SK-N-SH (cell line): ENCODE data around the gene SLC22A17. TPM values are rescaled to one million over a fixed set of nuclear protein-coding genes. Genes with fewer than 3 reads are reported as not detected.

ENCODE experiments used
- CTCF ChIA-PET: fragments of 300-600, 350-600 bp; formaldehyde crosslinking; extraction: SDS; loops from one replicate; lab custom pipeline; 2021; lab: Yijun Ruan, JAX
- POLR2A ChIA-PET: fragments of 350-600 bp; sonication (Branson Sonifier 250); formaldehyde crosslinking; extraction: SDS; loops from one replicate; lab custom pipeline; 2020; ENCODE audit warnings: antibody characterized with exemption, inconsistent platforms; lab: Yijun Ruan, JAX
- DNase-seq: peaks from one replicate; pipeline ENCODE4 v3.0.0; 2012
- H2AFZ ChIP-seq: fragments of 200-600 bp; sonication (generic); 2 replicates; pipeline ENCODE4 v1.8.1; 2016; ENCODE audit warnings: antibody characterized with exemption, mild to moderate bottlenecking, low read depth
- H3F3A ChIP-seq: fragments of 200-600 bp; sonication (generic); replicated peaks from 2 replicates; pipeline ENCODE3; 2016; ENCODE audit warnings: antibody characterized with exemption, mild to moderate bottlenecking; ENCODE audit not compliant: insufficient read depth
- H3K27ac ChIP-seq, 2 experiments: fragments of 200-500 bp in 1 of 2; fragments of 200-600 bp in 1 of 2; sonication (Bioruptor generic) in 1 of 2; sonication (generic), shearing (Covaris generic) in 1 of 2; 2 replicates each; pipeline versions ENCODE4 v1.5.1 to v1.6.1; 2014 to 2016; ENCODE audit warnings: low read depth in 2 of 2, inconsistent platforms in 1 of 2, low read length in 1 of 2, mild to moderate bottlenecking in 1 of 2, mixed read lengths in 1 of 2
- H3K27me3 ChIP-seq: fragments of 200-600 bp; sonication (generic), shearing (Covaris generic); 2 replicates; pipeline ENCODE4 v1.6.1; 2016; ENCODE audit warnings: mixed run types; ENCODE audit not compliant: insufficient read depth
- H3K36me3 ChIP-seq, 2 experiments: fragments of 200-500 bp in 1 of 2; fragments of 200-600 bp in 1 of 2; sonication (Bioruptor generic) in 1 of 2; sonication (generic) in 1 of 2; replicated peaks in 1 of 2; 2 replicates each; pipeline versions ENCODE3 to v1.5.1; 2014 to 2016; ENCODE audit warnings: low read length in 1 of 2, mild to moderate bottlenecking in 1 of 2; ENCODE audit not compliant: insufficient read depth in 2 of 2, control insufficient read depth in 1 of 2
- H3K4me1 ChIP-seq, 2 experiments: fragments of 200-500 bp in 1 of 2; fragments of 200-600 bp in 1 of 2; sonication (Bioruptor generic) in 1 of 2; sonication (generic), shearing (Covaris generic) in 1 of 2; 2 replicates each; pipeline versions ENCODE4 v1.5.1 to v1.6.1; 2014 to 2016; ENCODE audit warnings: low read depth in 1 of 2, low read length in 1 of 2, mixed run types in 1 of 2; ENCODE audit not compliant: insufficient read depth in 2 of 2, control insufficient read depth in 1 of 2
- H3K4me2 ChIP-seq: fragments of 200-600 bp; sonication (generic), shearing (Covaris generic); 2 replicates; pipeline ENCODE4 v1.6.1; 2017; ENCODE audit warnings: mixed run types
- H3K4me3 ChIP-seq, 2 experiments: fragments of 200-500 bp in 1 of 2; fragments of 200-600 bp in 1 of 2; sonication (Bioruptor generic) in 1 of 2; sonication (generic), shearing (Covaris generic) in 1 of 2; 2 replicates each; pipeline versions ENCODE4 v1.5.1 to v1.8.1; 2014 to 2016; ENCODE audit warnings: low read depth in 2 of 2, inconsistent platforms in 1 of 2, low read length in 1 of 2, mild to moderate bottlenecking in 1 of 2, mixed read lengths in 1 of 2, moderate library complexity in 1 of 2
- H3K79me2 ChIP-seq: fragments of 200-600 bp; sonication (generic); 2 replicates; pipeline ENCODE4 v1.8.1; 2017; ENCODE audit warnings: mild to moderate bottlenecking; ENCODE audit not compliant: insufficient read depth
- H3K9ac ChIP-seq: fragments of 200-600 bp; sonication (generic); 2 replicates; pipeline ENCODE4 v1.6.1; 2017; ENCODE audit warnings: mixed run types
- H3K9me2 ChIP-seq: fragments of 200-600 bp; sonication (generic); 2 replicates; pipeline ENCODE4 v1.6.1; 2017; ENCODE audit warnings: mixed run types
- H3K9me3 ChIP-seq: fragments of 200-600 bp; sonication (generic); 2 replicates; pipeline ENCODE4 v1.6.1; 2017; ENCODE audit warnings: mixed run types, mild to moderate bottlenecking, moderate library complexity
- H4K20me1 ChIP-seq: fragments of 200-600 bp; sonication (generic); 2 replicates; pipeline ENCODE4 v1.6.1; 2017; ENCODE audit warnings: mild to moderate bottlenecking, mixed run types; ENCODE audit not compliant: insufficient read depth
- CHD2 ChIP-seq: fragments of 150-350 bp; IDR thresholded peaks from 2 replicates; pipeline ENCODE4 v1.6.1; 2018; ENCODE audit warnings: low read length; ENCODE audit not compliant: partially characterized antibody
- ELF1 ChIP-seq: IDR thresholded peaks from 2 replicates; pipeline ENCODE4 v1.4.0; 2012
- EP300 ChIP-seq, 2 experiments: IDR thresholded peaks; 2 replicates each; pipeline versions ENCODE4 v1.4.0 to v1.6.1; 2012; ENCODE audit warnings: borderline replicate concordance in 1 of 2, low read depth in 1 of 2, low read length in 1 of 2
- FOSL2 ChIP-seq: IDR thresholded peaks from 2 replicates; pipeline ENCODE4 v1.4.0; 2012; ENCODE audit warnings: low read depth, mild to moderate bottlenecking, moderate library complexity, borderline replicate concordance
- GABPA ChIP-seq: IDR thresholded peaks from 2 replicates; pipeline ENCODE4 v1.4.0; 2012; ENCODE audit warnings: low read depth, mild to moderate bottlenecking
- MAX ChIP-seq: IDR thresholded peaks from 2 replicates; pipeline ENCODE4 v1.4.0; 2012; ENCODE audit warnings: low read depth
- MXI1 ChIP-seq: IDR thresholded peaks from 2 replicates; pipeline ENCODE4 v1.6.1; 2012; ENCODE audit warnings: mild to moderate bottlenecking, low read depth, low read length, improper control_type of control experiment
- NRF1 ChIP-seq: IDR thresholded peaks from 2 replicates; pipeline ENCODE4 v1.6.1; 2012; ENCODE audit warnings: low read depth, mild to moderate bottlenecking, low read length
- POLR2AphosphoS5 ChIP-seq: IDR thresholded peaks from 2 replicates; pipeline ENCODE4 v1.6.1; 2012; ENCODE audit warnings: low read depth, low read length
- RAD21 ChIP-seq: IDR thresholded peaks from 2 replicates; pipeline ENCODE4 v1.6.1; 2012; ENCODE audit warnings: mild to moderate bottlenecking, low read length
- RFX5 ChIP-seq: IDR thresholded peaks from 2 replicates; pipeline ENCODE4 v1.6.1; 2012; ENCODE audit warnings: mild to moderate bottlenecking, improper control_type of control experiment, low read length
- RXRA ChIP-seq: IDR thresholded peaks from 2 replicates; pipeline ENCODE4 v1.4.0; 2012; ENCODE audit warnings: low read depth, mild to moderate bottlenecking, borderline replicate concordance
- SIN3A ChIP-seq: IDR thresholded peaks from 2 replicates; pipeline ENCODE4 v1.6.1; 2012; ENCODE audit warnings: low read depth, mild to moderate bottlenecking, low read length, moderate library complexity, borderline replicate concordance
- SMC3 ChIP-seq: IDR thresholded peaks from 2 replicates; pipeline ENCODE4 v1.6.1; 2012; ENCODE audit warnings: low read depth, low read length, improper control_type of control experiment
- TAF1 ChIP-seq: IDR thresholded peaks from 2 replicates; pipeline ENCODE4 v1.6.1; 2012; ENCODE audit warnings: low read depth, mild to moderate bottlenecking, low read length, moderate library complexity, borderline replicate concordance
- USF1 ChIP-seq: IDR thresholded peaks from 2 replicates; pipeline ENCODE4 v1.4.0; 2012; ENCODE audit warnings: low read depth, borderline replicate concordance
- USF2 ChIP-seq: fragments of 150-350 bp; IDR thresholded peaks from 2 replicates; pipeline ENCODE4 v1.6.1; 2017; ENCODE audit warnings: antibody characterized with exemption, low read length, low read depth, borderline replicate concordance
- YY1 ChIP-seq: IDR thresholded peaks from 2 replicates; pipeline ENCODE4 v1.4.0; 2012; ENCODE audit warnings: low read depth, mild to moderate bottlenecking
- WGBS: methylation state at CpG from one replicate; pipeline ENCODE4 v1.1.6; 2017; ENCODE audit warnings: low lambda C conversion rate; 5-methylcytosine and 5-hydroxymethylcytosine counted together
- polyA plus RNA-seq, 3 experiments: library from polyadenylated mRNA; depleted of rRNA; stranded (reverse); fragments of >200 nt; gene quantifications; 2 replicates each; pipeline ENCODE4 v1.2.3, GENCODE V29; 2012

Gene SLC22A17
- polyA plus RNA-seq, 1 of the 3 experiments (the other 2 are of a cell fraction) = 27.2 TPM

- H3K27me3 ChIP-seq = no peaks in the 10 kb centered on the region
- H3F3A ChIP-seq = peaks cover 45% of the 10 kb centered on the region
- TF ChIP-seq TAF1 (peak; percentile 20; the same call in 1 of the 2 replicates), YY1 (0 out of 2 replicates have a peak, but pooled peaks have one; percentile 8), EP300 (IDR thresholded peaks at IDR 0.05; ENCODE audit: borderline replicate concordance in 1 of 2, low read depth in 1 of 2, low read length in 1 of 2) (no peak), MXI1 (peak; percentile 48), POLR2AphosphoS5 (peak; percentile 15; the same call in 1 of the 2 replicates), SIN3A (peak; percentile 39; the same call in 1 of the 2 replicates), USF2 (no peak)
- TF ChIP-seq, all 33 proteins: peak for 5
- H3K27ac ChIP-seq = peak overlapping the region; percentile 83 to 93
- H2AFZ ChIP-seq = no peak overlapping the region
- ChIA-PET CTCF (interaction anchor here (0.9 to 13.2 kb wide), 14 partner anchors 16 to 241 kb away, joined by 3 to 179 read pairs (median 6); partner anchors contain the start of genes BCL2L2, CMTM5, NGDN and PPP1R3E), POLR2A (interaction anchor here (0.6 to 3.5 kb wide), 14 partner anchors 15 to 793 kb away, joined by 3 to 34 read pairs (median 3); partner anchors contain the start of genes ACIN1, BCL2L2, C14orf119 and DCAF11)
- H3K9me3 ChIP-seq = no peaks in the 10 kb centered on the region
- no peaks in the 10 kb centered on the region for H4K20me1 ChIP-seq
- peak overlapping the region; percentile 94 for H3K4me2 ChIP-seq
- 2% methylated on average over 30 of the region's 64 CpGs for WGBS
- H3K36me3 ChIP-seq = peaks cover 42 to 55% of the 10 kb centered on the region in 2 experiments
- peak; percentile 74 for DNase-seq
- H3K9ac ChIP-seq = peak overlapping the region; percentile 97
- H3K9me2 ChIP-seq = no peaks in the 10 kb centered on the region
- H3K4me3 ChIP-seq = peak overlapping the region; percentile 84 to 92
- peaks cover 13 to 19% of the 10 kb centered on the region in 2 experiments; a peak in 3 of 4 replicates for H3K4me1 ChIP-seq
- peaks cover 59% of the 10 kb centered on the region for H3K79me2 ChIP-seq
Measured at GRCh38 chr14:23321572-23322547, 30.8 kb downstream of the SLC22A17 start.

DNA sequence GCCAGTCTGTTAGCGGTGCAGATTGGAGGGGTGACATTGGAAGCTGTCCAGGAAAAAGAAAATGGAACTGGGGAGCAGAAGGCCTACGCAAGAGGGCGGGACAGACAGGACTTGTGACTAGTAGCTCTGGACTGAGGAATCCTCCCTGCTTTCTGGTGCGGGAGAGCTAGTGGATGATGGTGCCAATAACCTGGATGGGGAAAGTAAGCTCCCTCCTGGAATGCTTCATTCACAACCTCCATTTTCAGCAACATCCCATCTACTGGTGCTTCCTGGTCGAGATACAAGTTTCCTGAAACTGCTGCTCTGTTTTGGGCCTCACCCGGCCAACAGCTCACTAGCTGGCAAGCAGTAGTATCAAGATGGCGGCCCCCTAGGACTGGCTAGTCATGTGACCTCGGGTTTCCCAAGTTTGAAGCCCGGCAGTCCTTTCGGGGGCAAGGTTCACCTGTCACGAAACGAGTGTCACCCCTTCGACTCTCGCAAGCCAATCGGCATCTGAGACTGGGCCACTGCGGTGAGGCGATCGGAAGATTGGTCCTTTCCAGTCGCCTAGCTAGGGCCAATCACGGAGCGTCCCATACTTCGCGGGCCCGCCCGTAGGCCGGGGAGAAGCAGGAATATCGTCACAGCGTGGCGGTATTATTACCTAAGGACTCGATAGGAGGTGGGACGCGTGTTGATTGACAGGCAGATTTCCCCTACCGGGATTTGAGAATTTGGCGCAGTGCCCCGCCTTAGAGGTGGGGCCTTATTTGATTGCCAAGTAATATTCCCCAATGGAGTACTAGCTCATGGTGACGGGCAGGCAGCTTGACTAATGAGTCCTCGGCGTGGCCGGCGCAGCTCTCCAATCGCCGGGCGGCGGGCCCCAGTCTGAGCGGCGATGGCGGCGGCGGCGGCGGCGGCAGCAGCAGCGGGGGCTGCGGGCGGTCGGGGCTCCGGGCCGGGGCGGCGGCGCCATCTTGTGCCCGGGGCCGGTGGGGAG, 31.8 kb downstream of the SLC22A17 start, which contains the start of gene PABPN1:
Gene PABPN1, plus strand, starts transcription at position 874 of the 988 bp plus-strand sequence. Its CDS starts 13 bp downstream, at position 887.
- no peaks in the 10 kb centered on the region for H4K20me1 ChIP-seq
- peaks cover 40% of the 10 kb centered on the region for H3F3A ChIP-seq
- DNase-seq = peak; percentile 94
- H3K79me2 ChIP-seq = peaks cover 64% of the 10 kb centered on the region
- H3K36me3 ChIP-seq = peaks cover 39 to 56% of the 10 kb centered on the region in 2 experiments
- no peaks in the 10 kb centered on the region for H3K9me3 ChIP-seq
- peaks cover 13 to 19% of the 10 kb centered on the region in 2 experiments; a peak in 3 of 4 replicates for H3K4me1 ChIP-seq
- H3K27me3 ChIP-seq = no peaks in the 10 kb centered on the region
- ChIA-PET CTCF (interaction anchor here (0.6 to 13.2 kb wide), 16 partner anchors 10 to 239 kb away, joined by 3 to 179 read pairs (median 3); partner anchors contain the start of genes BCL2L2, CMTM5, HOMEZ and NGDN), POLR2A (interaction anchor here (0.7 to 3.5 kb wide), 12 partner anchors 10 to 794 kb away, joined by 3 to 34 read pairs (median 4); partner anchors contain the start of genes ACIN1, BCL2L2, C14orf119 and DCAF11)
- H3K27ac ChIP-seq = peak within 1 kb of the TSS; percentile 88 to 93
- peak within 1 kb of the TSS; percentile 97 for H3K9ac ChIP-seq
- peak within 1 kb of the TSS; percentile 84 to 92 for H3K4me3 ChIP-seq
- peak within 1 kb of the TSS; percentile 94 for H3K4me2 ChIP-seq
- 22% methylated on average over 18 of the region's 63 CpGs for WGBS
- H3K9me2 ChIP-seq = no peaks in the 10 kb centered on the region
- H2AFZ ChIP-seq = peak within 1 kb of the TSS; percentile 74
- TF ChIP-seq EP300 (IDR thresholded peaks at IDR 0.05; ENCODE audit: borderline replicate concordance in 1 of 2, low read depth in 1 of 2, low read length in 1 of 2) = peak in 1 of 2 experiments; percentile 27; a peak in 1 of 4 replicates
- peak; percentile 75 for TF ChIP-seq RFX5
- TF ChIP-seq FOSL2 = no peak; the same call in 1 of the 2 replicates
- peak; percentile 70 for TF ChIP-seq MAX
- no peak for TF ChIP-seq SMC3
- TF ChIP-seq CHD2 = peak; percentile 96
- peak; percentile 94 for TF ChIP-seq USF1
- TF ChIP-seq RXRA = no peak; the same call in 1 of the 2 replicates
- TF ChIP-seq SIN3A = peak; percentile 50; the same call in 1 of the 2 replicates
- TF ChIP-seq TAF1 = peak; percentile 61
- peak; percentile 4; the same call in 1 of the 2 replicates for TF ChIP-seq NRF1
- peak; percentile 87 for TF ChIP-seq MXI1
- no peak for TF ChIP-seq RAD21
- TF ChIP-seq GABPA = peak; percentile 73
- no peak for TF ChIP-seq ELF1
